CD4-positive, CD25-positive, alpha-beta regulatory T cell (primary cell): ENCODE data around the gene DEAF1. TPM values are rescaled to one million over a fixed set of nuclear protein-coding genes. Genes with fewer than 3 reads are reported as not detected.

Experiments used
- ATAC-seq, 2 donors: fragments of 150-1000 bp; cut with Tn5 transposase; one replicate each; pipeline ENCODE4 v1.10.0; 2021; ENCODE audit warnings: low read depth in 2 of 2, moderate number of reproducible peaks in 2 of 2, moderate library complexity in 1 of 2
- DNase-seq, 3 donors: peaks; one replicate each; pipeline versions ENCODE4 v3.0.0 to v3.0.0-alpha.2; 2012 to 2022; ENCODE audit warnings: mixed read lengths in 1 of 3
- H3K27ac ChIP-seq: one replicate; pipeline ENCODE4 v1.7.0; 2013; ENCODE audit warnings: mild to moderate bottlenecking, low read length; ENCODE audit not compliant: insufficient read depth, poor library complexity, severe bottlenecking
- H3K27me3 ChIP-seq: one replicate; pipeline ENCODE4 v1.7.0; 2013; ENCODE audit warnings: low read length; ENCODE audit not compliant: control insufficient read depth, insufficient read depth
- H3K36me3 ChIP-seq: one replicate; pipeline ENCODE4 v1.7.0; 2013; ENCODE audit warnings: mild to moderate bottlenecking, low read length, moderate library complexity; ENCODE audit not compliant: control insufficient read depth, insufficient read depth
- H3K4me1 ChIP-seq: 2 replicates; pipeline ENCODE4 v1.7.0; 2013; ENCODE audit warnings: mild to moderate bottlenecking, low read length; ENCODE audit not compliant: insufficient read depth, control insufficient read depth, poor library complexity, severe bottlenecking
- H3K4me3 ChIP-seq: one replicate; pipeline ENCODE4 v1.7.0; 2013; ENCODE audit warnings: low read depth, mild to moderate bottlenecking, low read length, moderate library complexity
- H3K9me3 ChIP-seq, 2 experiments: 1 replicate in 1 of 2; 2 replicates in 1 of 2; pipeline ENCODE4 v1.7.0; 2013; ENCODE audit warnings: low read length in 2 of 2, mild to moderate bottlenecking in 1 of 2, moderate library complexity in 1 of 2; ENCODE audit not compliant: control insufficient read depth in 2 of 2
- H3K27ac Mint-ChIP-seq, 3 donors: one replicate each; pipeline ENCODE4 v1.8.0; 2020 to 2022; ENCODE audit warnings: mild to moderate bottlenecking in 3 of 3, mixed read lengths in 3 of 3, moderate library complexity in 2 of 3
- H3K27me3 Mint-ChIP-seq: one replicate; pipeline ENCODE4 v1.8.0; 2022; ENCODE audit warnings: mild to moderate bottlenecking, mixed read lengths
- H3K36me3 Mint-ChIP-seq: one replicate; pipeline ENCODE4 v1.8.0; 2020; ENCODE audit warnings: mixed read lengths
- H3K4me1 Mint-ChIP-seq, 4 donors: one replicate each; pipeline ENCODE4 v1.8.0; 2020 to 2022; ENCODE audit warnings: mixed read lengths in 4 of 4, mild to moderate bottlenecking in 1 of 4
- H3K4me3 Mint-ChIP-seq, 4 donors: one replicate each; pipeline ENCODE4 v1.8.0; 2020 to 2022; ENCODE audit warnings: mild to moderate bottlenecking in 4 of 4, mixed read lengths in 4 of 4, moderate library complexity in 3 of 4
- H3K9me3 Mint-ChIP-seq, 7 donors: one replicate each; pipeline ENCODE4 v1.8.0; 2020 to 2022; ENCODE audit warnings: mixed read lengths in 7 of 7, mild to moderate bottlenecking in 3 of 7, moderate library complexity in 2 of 7
- polyA plus RNA-seq, 4 donors: library from polyadenylated mRNA; unstranded; fragments of 300-500 nt; fragmentation: Illumina TruSeq; gene quantifications; one replicate each; pipeline ENCODE4 v1.2.3, GENCODE V29; 2021
- total RNA-seq: library from RNA; stranded (reverse); gene quantifications from one replicate; pipeline ENCODE4 v1.2.3, GENCODE V29; 2022

Gene DEAF1
- total and polyA plus RNA-seq, 5 donors from 2014 or later: 33.5 to 84.1 (median 37.7) TPM

- peak overlapping the region; percentile 47 to 85 (median 58) for H3K4me3 Mint-ChIP-seq
- peaks cover 0 to 2% (median 0%) of the 10 kb centered on the region in 7 donors for H3K9me3 Mint-ChIP-seq
- H3K4me3 ChIP-seq: no peak overlapping the region
- peak overlapping the region; percentile 84 to 91 (median 86) for H3K27ac Mint-ChIP-seq
- peak overlapping the region; percentile 84 for H3K27ac ChIP-seq
- H3K36me3 ChIP-seq: peaks cover 42% of the 10 kb centered on the region
- H3K4me1 ChIP-seq: peaks cover 30% of the 10 kb centered on the region
- H3K4me1 Mint-ChIP-seq: peaks cover 0 to 27% (median 4%) of the 10 kb centered on the region in 4 donors
- ATAC-seq (no peak), DNase-seq (peak in 1 of 3 donors; percentile 39)
- no peaks in the 10 kb centered on the region for H3K27me3 ChIP-seq
- peaks cover 4% of the 10 kb centered on the region for H3K36me3 Mint-ChIP-seq
- H3K27me3 Mint-ChIP-seq: no peaks in the 10 kb centered on the region
- H3K9me3 ChIP-seq: no peaks in the 10 kb centered on the region
Measured at GRCh38 chr11:612201-612960, 82.6 kb downstream of the DEAF1 start.

GRCh38 chr11:611001-611996 is 83.7 kb downstream of the DEAF1 start:
- ATAC-seq (no peak), DNase-seq (no peak)
- H3K9me3 ChIP-seq: no peaks in the 10 kb centered on the region
- H3K36me3 ChIP-seq: peaks cover 53% of the 10 kb centered on the region
- H3K27ac Mint-ChIP-seq: peak overlapping the region in 2 of 3 donors; percentile 84 to 91
- H3K9me3 Mint-ChIP-seq: peaks cover 0 to 2% (median 0%) of the 10 kb centered on the region in 7 donors
- H3K4me3 Mint-ChIP-seq: peak overlapping the region in 1 of 4 donors; percentile 25
- no peak overlapping the region for H3K4me3 ChIP-seq
- H3K27me3 Mint-ChIP-seq: no peaks in the 10 kb centered on the region
- H3K27me3 ChIP-seq: no peaks in the 10 kb centered on the region
- H3K4me1 ChIP-seq: peaks cover 26% of the 10 kb centered on the region
- H3K27ac ChIP-seq: peak overlapping the region; percentile 84
- H3K4me1 Mint-ChIP-seq: peaks cover 0 to 26% (median 4%) of the 10 kb centered on the region in 4 donors
- H3K36me3 Mint-ChIP-seq: peaks cover 4% of the 10 kb centered on the region

- Mint-ChIP-seq H3K4me1 (peaks cover 0 to 19% (median 1%) of the 10 kb centered on the region in 4 donors), H3K36me3 (peaks cover 4% of the 10 kb centered on the region), H3K27me3 (no peaks in the 10 kb centered on the region), H3K9me3 (peaks cover 0 to 2% (median 0%) of the 10 kb centered on the region in 7 donors), H3K27ac (no peak overlapping the region), H3K4me3 (no peak overlapping the region)
- Histone ChIP-seq H3K36me3 (peaks cover 60% of the 10 kb centered on the region), H3K9me3 (no peaks in the 10 kb centered on the region), H3K4me3 (no peak overlapping the region), H3K27me3 (no peaks in the 10 kb centered on the region), H3K4me1 (peaks cover 23% of the 10 kb centered on the region), H3K27ac (no peak overlapping the region)
- DNase-seq: no peak
- ATAC-seq: no peak
Measured at GRCh38 chr11:610146-610801, 84.7 kb downstream of the DEAF1 start.

GRCh38 chr11:609341-609811 is 85.6 kb downstream of the DEAF1 start:
- Mint-ChIP-seq H3K9me3 (peaks cover 0 to 2% (median 0%) of the 10 kb centered on the region in 7 donors), H3K4me3 (peak overlapping the region in 1 of 4 donors; percentile 15), H3K36me3 (peaks cover 4% of the 10 kb centered on the region), H3K27ac (no peak overlapping the region), H3K27me3 (no peaks in the 10 kb centered on the region), H3K4me1 (peaks cover 0 to 16% (median 1%) of the 10 kb centered on the region in 4 donors)
- Histone ChIP-seq H3K4me3 (no peak overlapping the region), H3K27ac (no peak overlapping the region), H3K36me3 (peaks cover 68% of the 10 kb centered on the region), H3K4me1 (peaks cover 14% of the 10 kb centered on the region), H3K9me3 (no peaks in the 10 kb centered on the region), H3K27me3 (no peaks in the 10 kb centered on the region)
- DNase-seq (no peak), ATAC-seq (no peak)

- Mint-ChIP-seq H3K27me3 (no peaks in the 10 kb centered on the region), H3K27ac (no peak overlapping the region), H3K4me1 (peaks cover 0 to 11% (median 1%) of the 10 kb centered on the region in 4 donors), H3K4me3 (peak overlapping the region in 1 of 4 donors; percentile 75), H3K9me3 (peaks cover 0 to 2% (median 0%) of the 10 kb centered on the region in 7 donors), H3K36me3 (peaks cover 8% of the 10 kb centered on the region)
- Histone ChIP-seq H3K27me3 (no peaks in the 10 kb centered on the region), H3K27ac (no peak overlapping the region), H3K4me1 (peaks cover 8% of the 10 kb centered on the region), H3K36me3 (peaks cover 73% of the 10 kb centered on the region), H3K4me3 (no peak overlapping the region), H3K9me3 (no peaks in the 10 kb centered on the region)
- ATAC-seq (no peak), DNase-seq (no peak)
Measured at GRCh38 chr11:608791-609251, 86.2 kb downstream of the DEAF1 start.

GRCh38 chr11:607971-608659 is 86.9 kb downstream of the DEAF1 start:
- no peak for DNase-seq
- Mint-ChIP-seq H3K27ac (no peak overlapping the region), H3K9me3 (peaks cover 0 to 2% (median 0%) of the 10 kb centered on the region in 7 donors), H3K36me3 (peaks cover 9% of the 10 kb centered on the region), H3K27me3 (no peaks in the 10 kb centered on the region), H3K4me3 (peak overlapping the region in 1 of 4 donors; percentile 75), H3K4me1 (peaks cover 0 to 9% (median 1%) of the 10 kb centered on the region in 4 donors)
- no peak overlapping the region for H3K27ac ChIP-seq
- H3K4me3 ChIP-seq: no peak overlapping the region
- no peaks in the 10 kb centered on the region for H3K27me3 ChIP-seq
- peaks cover 2% of the 10 kb centered on the region for H3K4me1 ChIP-seq
- H3K36me3 ChIP-seq: peaks cover 76% of the 10 kb centered on the region
- no peak for ATAC-seq
- H3K9me3 ChIP-seq: no peaks in the 10 kb centered on the region
